GM19468 (cell line): ENCODE results near the gene ZDHHC12.

Source experiments
- ATAC-seq: cut with Tn5 transposase; IDR thresholded peaks from one replicate; pipeline ENCODE4 v1.9.1; 2021; ENCODE audit warnings: mild to moderate bottlenecking, moderate library complexity, moderate number of reproducible peaks; ENCODE audit not compliant: unreplicated experiment; ENCODE audit errors: extremely low read depth

Gene ZDHHC12

GRCh38 chr9:128689820-128690683 is 33.9 kb downstream of the ZDHHC12 start:
- ATAC-seq = no peak

DNA sequence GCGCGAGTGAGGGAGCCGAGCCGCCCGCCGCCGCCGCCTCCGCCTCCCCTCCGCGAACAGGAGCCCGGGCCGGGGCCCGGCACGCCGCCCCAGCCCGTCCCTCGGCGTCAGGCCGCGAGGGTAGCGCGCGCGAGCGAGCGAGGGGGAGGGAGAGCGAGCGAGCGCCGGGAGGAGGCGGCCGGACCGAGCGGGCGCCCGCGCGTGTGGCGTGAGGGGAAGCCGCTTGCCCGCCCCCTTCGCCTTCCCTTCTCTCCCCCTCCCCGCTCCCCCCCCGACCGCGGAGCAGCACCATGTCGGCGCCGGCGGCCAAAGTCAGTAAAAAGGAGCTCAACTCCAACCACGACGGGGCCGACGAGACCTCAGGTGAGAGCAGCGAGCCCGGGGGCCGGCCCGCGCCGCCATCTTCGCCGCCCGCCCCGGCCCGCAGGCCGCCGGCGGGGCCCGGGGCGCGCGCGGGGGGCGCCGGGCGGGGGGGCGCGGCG is 34.6 kb downstream of the ZDHHC12 start:
- ATAC-seq = no peak

DNA sequence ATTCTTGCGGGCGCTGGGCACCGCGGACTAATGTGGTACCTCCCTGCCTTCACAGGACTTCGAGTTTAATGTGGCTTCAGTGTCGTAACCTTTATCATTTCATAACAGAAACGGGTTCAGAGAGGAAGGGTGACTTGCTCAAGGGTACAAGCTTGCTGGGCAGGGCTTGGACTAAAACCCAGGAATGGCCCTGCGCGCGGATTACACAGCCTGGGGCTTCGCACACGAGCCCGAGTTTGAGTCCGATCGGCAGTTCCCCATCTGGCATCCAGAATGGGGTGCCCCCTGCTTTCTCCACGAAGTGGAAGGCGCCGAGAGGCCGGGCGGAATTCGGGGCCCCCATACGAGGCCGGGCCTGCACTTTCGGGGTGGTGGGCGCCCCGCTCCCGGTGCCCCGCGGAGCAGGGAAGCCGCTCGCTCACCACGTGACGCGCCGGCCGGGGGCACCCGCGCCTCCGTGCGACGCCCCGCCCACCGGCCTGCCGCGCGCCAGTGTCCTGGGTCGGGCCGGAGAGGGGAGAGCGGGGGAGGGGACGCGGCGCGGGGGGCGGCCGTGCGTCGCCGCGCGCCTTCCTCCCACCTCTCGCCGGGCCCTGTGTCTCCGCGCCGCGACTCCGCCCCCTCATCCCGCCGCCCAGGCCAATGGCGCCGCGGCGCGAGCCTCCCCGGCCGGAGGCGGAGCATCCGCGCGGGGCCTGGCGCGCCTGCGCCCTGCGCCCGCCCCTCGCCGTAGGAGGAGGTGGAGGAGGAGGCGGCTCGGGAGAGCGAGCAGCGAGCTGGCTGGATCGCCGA is 35.2 kb downstream of the ZDHHC12 start, which contains the start of gene SET:
Gene SET (plus strand): TSS at position 722 of the 792 bp plus-strand sequence. CDS start 361 bp downstream, outside the sequence.
- ATAC-seq = peak; percentile 76

DNA sequence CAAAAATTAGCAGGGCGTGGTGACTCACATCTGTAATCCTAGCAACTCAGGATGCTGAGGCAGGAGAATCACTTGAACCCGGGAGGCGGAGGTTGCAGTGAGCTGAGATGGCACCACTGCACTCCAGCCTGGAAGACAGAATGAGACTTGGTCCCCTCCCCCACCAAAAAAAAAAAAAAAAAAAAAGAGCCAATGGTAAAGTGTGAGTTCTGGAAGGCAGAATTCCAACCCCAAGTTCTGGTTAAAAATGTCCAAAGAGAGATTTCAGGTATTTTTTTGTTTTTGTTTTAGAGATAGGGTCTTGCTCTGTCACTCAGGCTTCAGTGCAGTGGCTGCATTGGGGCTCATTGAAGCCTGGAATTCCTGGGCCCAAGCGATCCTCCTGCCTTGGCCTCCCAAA is 36.5 kb downstream of the ZDHHC12 start:
- ATAC-seq = no peak

GRCh38 chr9:128685636-128686489 is 38.1 kb downstream of the ZDHHC12 start:
- no peak for ATAC-seq

GRCh38 chr9:128684325-128685199 is 39.4 kb downstream of the ZDHHC12 start:
- no peak for ATAC-seq

GRCh38 chr9:128684065-128684324 is 39.9 kb downstream of the ZDHHC12 start:
- no peak for ATAC-seq

GRCh38 chr9:128683340-128684064 is 40.4 kb downstream of the ZDHHC12 start:
- no peak for ATAC-seq

DNA sequence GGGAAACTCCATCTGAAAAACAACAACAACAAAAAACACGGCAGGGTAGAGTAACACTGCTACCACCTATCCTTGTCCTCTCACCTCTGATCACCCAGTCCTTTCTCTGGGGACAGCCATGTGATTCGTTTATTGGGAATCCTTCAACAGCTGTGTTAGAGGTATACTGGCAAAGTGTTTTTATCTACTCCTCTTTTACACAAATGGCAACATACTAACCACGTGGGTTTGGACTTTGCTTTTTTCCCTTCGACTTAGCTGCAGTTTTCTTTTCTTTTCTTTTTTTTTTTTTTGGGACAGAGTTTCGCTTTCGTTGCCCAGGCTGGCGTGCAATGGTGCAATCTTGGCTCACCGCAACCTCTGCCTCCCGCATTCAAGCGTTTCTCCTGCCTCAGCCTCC is 46.1 kb downstream of the ZDHHC12 start:
- ATAC-seq = no peak

- no peak for ATAC-seq
Measured at GRCh38 chr9:128675382-128675781, 48.5 kb downstream of the ZDHHC12 start.
